Astrocyte of the cerebellum (primary cell): Measurements from ENCODE around the gene PIK3R3.
"Not testable (repeated sequence)": the region's sequence is repeated elsewhere in the genome, so short reads cannot be mapped to it uniquely, and the experiment has no call there.

Source experiments
- DNase-seq: peaks from one replicate; pipeline ENCODE4 v3.0.0-alpha.2; 2011; ENCODE audit warnings: low read depth
- H3K4me3 ChIP-seq: 2 replicates; pipeline ENCODE4 v1.5.1; 2011; ENCODE audit warnings: mild to moderate bottlenecking, low read depth, low read length, moderate library complexity
- CTCF ChIP-seq: IDR thresholded peaks from 2 replicates; pipeline ENCODE4 v1.5.1; 2012; ENCODE audit warnings: low read length, low read depth, moderate library complexity, mild to moderate bottlenecking; ENCODE audit errors: missing control alignments
- in situ Hi-C: cut with HindIII; loops from 2 replicates; pipeline ENCODE4 v1.10.0; 2017; ENCODE audit warnings: low sequenced_read_pairs

Gene PIK3R3

GRCh38 chr1:46064708-46065107 lies 67.7 kb downstream of the PIK3R3 start:
- in situ Hi-C loops, result no loop called here

GRCh38 chr1:46062651-46063319 lies 69.6 kb downstream of the PIK3R3 start:
- no peak overlapping the region for H3K4me3 ChIP-seq
- no peak for DNase-seq
- in situ Hi-C loops, result no loop called here
- TF ChIP-seq CTCF, result no peak

More at GRCh38 chr1:46064708-46065107, 67.7 kb downstream of the PIK3R3 start:
- no peak for DNase-seq
- H3K4me3 ChIP-seq, result no peak overlapping the region
- no peak for TF ChIP-seq CTCF

DNA sequence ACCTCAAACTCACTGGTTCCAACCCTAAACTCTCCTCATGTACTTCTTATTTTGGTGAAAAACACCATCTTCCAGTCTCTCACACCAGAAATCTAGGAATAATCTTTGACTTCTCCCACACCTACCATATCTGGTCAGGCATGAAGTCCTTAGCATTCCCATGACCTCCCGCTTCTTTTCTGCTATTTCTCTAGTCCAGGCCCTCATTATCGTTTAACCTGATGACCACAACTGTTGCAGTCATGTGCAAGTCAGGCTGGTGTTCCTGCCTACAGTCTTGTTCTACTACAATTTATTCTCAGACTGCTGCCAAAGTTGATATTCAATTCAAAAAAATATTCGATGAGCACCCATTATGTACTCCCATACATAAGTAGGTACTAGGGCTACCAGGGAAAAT lies 71.3 kb downstream of the PIK3R3 start:
- TF ChIP-seq CTCF, result no peak
- in situ Hi-C loops, result no loop called here
- DNase-seq, result no peak
- H3K4me3 ChIP-seq, result no peak overlapping the region

GRCh38 chr1:46058936-46059335 lies 73.5 kb downstream of the PIK3R3 start:
- in situ Hi-C loops, result no loop called here
- no peak for DNase-seq
- TF ChIP-seq CTCF, result no peak

DNA sequence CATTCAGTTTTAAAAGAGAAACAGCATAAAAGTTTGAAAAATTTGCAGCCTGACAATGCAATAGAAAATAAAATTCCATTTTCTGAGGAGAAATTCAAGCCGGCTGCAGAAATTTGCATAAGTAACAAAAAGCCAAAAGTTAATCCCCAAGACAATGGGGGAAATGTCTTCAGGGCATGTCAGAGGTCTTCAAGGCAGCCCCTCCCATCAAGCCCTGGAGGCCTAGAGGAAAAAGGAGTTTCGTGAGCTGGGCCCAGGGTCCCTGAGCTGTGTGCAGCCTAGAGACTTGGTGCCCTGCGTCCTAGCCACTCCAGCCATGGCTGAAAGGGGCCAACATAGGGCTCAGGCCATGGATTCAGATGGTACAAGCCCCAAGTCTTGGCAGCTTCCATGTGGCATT lies 74.6 kb downstream of the PIK3R3 start:
- no peak for TF ChIP-seq CTCF
- H3K4me3 ChIP-seq, result no peak overlapping the region
- in situ Hi-C loops, result no loop called here
- DNase-seq, result no peak

More at GRCh38 chr1:46058936-46059335, 73.5 kb downstream of the PIK3R3 start:
- H3K4me3 ChIP-seq, result no peak overlapping the region

GRCh38 chr1:46057215-46057614 lies 75.2 kb downstream of the PIK3R3 start:
- in situ Hi-C loops, DNase-seq, H3K4me3 ChIP-seq: not testable (repeated sequence)

GRCh38 chr1:46056325-46056724 lies 76.1 kb downstream of the PIK3R3 start:
- no peak for DNase-seq
- TF ChIP-seq CTCF, result no peak
- no peak overlapping the region for H3K4me3 ChIP-seq
- in situ Hi-C loops, result no loop called here
